ENCODE results near the gene PDIA2.
"Not testable (repeated sequence)": the region's sequence is repeated elsewhere in the genome, so short reads cannot be mapped to it uniquely, and the experiment has no call there.

PDIA2 gene

DNA sequence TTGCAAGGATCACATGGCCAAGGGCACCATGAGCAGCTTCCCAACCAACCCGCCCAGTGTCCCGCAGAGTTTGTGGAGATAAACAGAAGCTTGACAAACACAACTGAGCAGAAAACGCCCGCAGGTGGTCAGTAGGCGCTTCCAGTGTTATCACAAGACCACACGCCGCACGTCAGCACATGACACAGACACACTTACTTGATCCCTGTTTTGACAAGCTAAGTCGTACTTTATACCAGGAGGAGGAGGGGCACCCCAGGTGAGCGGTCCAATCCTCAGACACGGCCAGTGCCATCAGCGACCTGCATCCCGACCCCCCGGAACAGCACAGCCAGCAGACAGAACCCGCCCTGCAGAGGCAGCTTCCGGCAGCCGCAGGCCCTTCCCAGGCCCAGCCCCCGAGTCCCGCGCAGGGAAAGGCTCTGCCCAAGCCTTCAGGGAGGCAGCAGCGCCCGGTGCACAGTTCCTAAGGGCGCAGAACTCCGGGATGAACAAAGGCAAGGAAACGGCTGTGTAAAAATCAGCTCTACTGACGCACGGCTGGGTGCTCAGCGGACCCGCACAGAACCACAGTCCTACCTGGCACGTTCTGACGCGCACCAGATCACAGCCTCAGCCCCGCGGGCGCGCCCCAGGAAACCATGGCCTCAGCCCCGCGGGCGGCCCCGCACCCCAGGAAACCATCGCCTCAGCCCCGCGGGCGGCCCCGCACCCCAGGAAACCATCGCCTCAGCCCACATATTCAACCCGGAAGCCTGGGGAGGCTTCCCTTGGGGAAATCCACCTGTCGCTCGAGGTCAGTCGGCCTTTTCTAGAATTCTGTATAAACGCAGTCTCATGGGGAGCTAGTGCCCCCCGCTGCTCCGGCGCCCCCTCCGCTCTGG lies 41.7 kb downstream of the PDIA2 start:
- peaks cover 0 to 7% (median 3%) of the 10 kb centered on the region in 4 experiments for H3K36me3 ChIP-seq (ENCODE audit: control insufficient read depth in 4 of 4, insufficient read depth in 4 of 4, low read length in 3 of 4)
- H3K27me3 ChIP-seq (replicated peaks in 2 of 5; ENCODE audit: control insufficient read depth in 4 of 5, insufficient read depth in 5 of 5, low read length in 4 of 5): no peaks in the 10 kb centered on the region
- ChIA-PET POLR2A (interaction anchor here (0.5 to 2.3 kb wide), 7 partner anchors 12 to 111 kb away, joined by 3 to 8 read pairs (median 3); partner anchors contain the start of genes DECR2, FAM234A and LUC7L), CTCF (interaction anchor here (0.7 to 1.7 kb wide), 7 partner anchors 8 to 90 kb away, joined by 3 to 4 read pairs (median 3); partner anchors contain the start of gene FAM234A)
- no peaks in the 10 kb centered on the region for H3K9me3 ChIP-seq (ENCODE audit: control extremely low read depth in 1 of 5, control insufficient read depth in 4 of 5, insufficient read depth in 2 of 5, low read depth in 1 of 5, low read length in 4 of 5)
- H3K4me1 ChIP-seq (ENCODE audit: control extremely low read depth in 1 of 4, control insufficient read depth in 4 of 4, insufficient read depth in 4 of 4, low read length in 3 of 4): peaks cover 1 to 44% (median 34%) of the 10 kb centered on the region in 4 experiments
- H3K27ac ChIP-seq (ENCODE audit: insufficient read depth in 1 of 2, low read depth in 1 of 2, low read length in 2 of 2, poor library complexity in 1 of 2, severe bottlenecking in 2 of 2): peak overlapping the region in 1 of 2 experiments; percentile 58
- H3K4me3 ChIP-seq (ENCODE audit: control insufficient read depth in 1 of 7, extremely low read depth in 1 of 7, insufficient read depth in 4 of 7, low read depth in 2 of 7, low read length in 6 of 7): peak overlapping the region; percentile 15 to 70 (median 57)
- DNase-seq: peak; percentile 58 to 85 (median 77)
- 9% methylated on average over 50 of the region's 55 CpGs for WGBS (ENCODE audit: insufficient coverage)

DNA sequence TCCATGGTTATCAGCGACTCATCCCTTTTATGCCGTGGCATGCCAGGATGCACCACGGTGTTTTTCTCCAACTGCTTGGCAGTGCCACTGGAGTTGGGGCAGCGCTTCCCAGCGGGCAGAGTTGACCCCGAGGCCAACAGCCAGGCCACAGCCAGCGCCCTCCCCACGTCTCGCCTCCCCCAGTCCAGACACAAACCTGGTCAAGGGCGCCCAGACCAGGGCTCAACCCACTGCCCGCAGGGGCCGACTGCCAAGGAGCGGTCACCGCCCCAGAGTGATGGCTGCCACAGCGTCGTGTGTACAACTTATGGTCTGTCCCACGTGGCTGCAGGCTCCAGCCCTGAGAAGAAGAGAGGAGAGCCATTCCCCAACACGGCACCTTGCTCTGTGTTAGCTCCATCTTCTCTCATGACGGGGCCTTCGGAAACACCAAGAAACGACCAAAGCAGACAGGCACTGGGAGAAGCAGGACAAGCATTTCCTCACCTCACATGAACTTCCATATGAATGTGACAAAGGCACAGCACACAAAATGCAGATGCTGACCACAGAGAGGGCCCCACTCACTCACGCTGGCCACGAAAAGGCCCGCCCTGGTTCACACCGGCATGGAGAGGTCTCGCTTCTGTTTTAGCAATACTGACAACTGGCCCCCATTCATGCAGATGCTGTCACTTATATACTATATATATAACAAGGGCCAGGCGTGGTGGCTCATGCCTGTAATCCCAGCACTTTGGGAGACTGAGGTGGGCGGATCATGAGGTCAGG lies 42.6 kb downstream of the PDIA2 start:
- WGBS (ENCODE audit: insufficient coverage): 67% methylated on average over 23 of the region's 28 CpGs
- peaks cover 1 to 45% (median 33%) of the 10 kb centered on the region in 4 experiments for H3K4me1 ChIP-seq (ENCODE audit: control extremely low read depth in 1 of 4, control insufficient read depth in 4 of 4, insufficient read depth in 4 of 4, low read length in 3 of 4)
- peak overlapping the region in 6 of 7 experiments; percentile 29 to 70 (median 60) for H3K4me3 ChIP-seq (ENCODE audit: control insufficient read depth in 1 of 7, extremely low read depth in 1 of 7, insufficient read depth in 4 of 7, low read depth in 2 of 7, low read length in 6 of 7)
- peaks cover 0 to 4% (median 1%) of the 10 kb centered on the region in 4 experiments for H3K36me3 ChIP-seq (ENCODE audit: control insufficient read depth in 4 of 4, insufficient read depth in 4 of 4, low read length in 3 of 4)
- H3K27ac ChIP-seq (ENCODE audit: insufficient read depth in 1 of 2, low read depth in 1 of 2, low read length in 2 of 2, poor library complexity in 1 of 2, severe bottlenecking in 2 of 2): peak overlapping the region in 1 of 2 experiments; percentile 58
- ChIA-PET POLR2A (interaction anchor here (0.9 to 2.3 kb wide), 5 partner anchors 11 to 96 kb away, joined by 3 to 8 read pairs (median 3); partner anchors contain the start of genes FAM234A and LUC7L), CTCF (interaction anchor here (0.7 to 1.5 kb wide), 6 partner anchors 9 to 91 kb away, joined by 3 to 4 read pairs (median 3); partner anchors contain the start of gene FAM234A)
- no peaks in the 10 kb centered on the region for H3K27me3 ChIP-seq (replicated peaks in 2 of 5; ENCODE audit: control insufficient read depth in 4 of 5, insufficient read depth in 5 of 5, low read length in 4 of 5)
- no peak for DNase-seq
- H3K9me3 ChIP-seq (ENCODE audit: control extremely low read depth in 1 of 5, control insufficient read depth in 4 of 5, insufficient read depth in 2 of 5, low read depth in 1 of 5, low read length in 4 of 5): no peaks in the 10 kb centered on the region

DNA sequence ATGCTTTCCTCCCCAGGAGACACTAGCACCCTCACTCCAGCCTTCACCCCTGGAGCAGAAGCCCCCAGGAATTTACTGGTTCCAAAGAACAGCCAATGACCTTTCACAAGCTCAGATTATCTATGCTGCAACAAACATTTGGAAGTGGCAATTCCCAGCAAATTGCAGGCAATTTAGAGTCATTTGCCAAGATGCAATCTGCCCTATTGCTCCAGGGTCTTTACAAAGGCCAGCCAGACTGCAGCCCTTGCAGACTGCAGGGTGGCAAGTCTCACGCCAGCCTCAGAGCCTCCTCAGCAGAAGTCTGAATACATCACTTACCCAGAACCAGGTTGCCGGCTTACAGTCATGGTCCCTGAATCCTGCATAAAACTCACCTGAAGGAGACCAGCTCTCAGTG lies 47.8 kb downstream of the PDIA2 start:
- H3K4me3 ChIP-seq (ENCODE audit: control insufficient read depth in 1 of 7, extremely low read depth in 1 of 7, insufficient read depth in 4 of 7, low read depth in 2 of 7, low read length in 6 of 7): no peak overlapping the region
- POLR2A ChIA-PET: no interaction called here
- H3K27me3 ChIP-seq (replicated peaks in 2 of 5; ENCODE audit: control insufficient read depth in 4 of 5, insufficient read depth in 5 of 5, low read length in 4 of 5): no peaks in the 10 kb centered on the region
- H3K27ac ChIP-seq (ENCODE audit: insufficient read depth in 1 of 2, low read depth in 1 of 2, low read length in 2 of 2, poor library complexity in 1 of 2, severe bottlenecking in 2 of 2): no peak overlapping the region
- 88% methylated on average over 2 of the region's 2 CpGs for WGBS (ENCODE audit: insufficient coverage)
- peaks cover 0 to 49% (median 31%) of the 10 kb centered on the region in 4 experiments for H3K4me1 ChIP-seq (ENCODE audit: control extremely low read depth in 1 of 4, control insufficient read depth in 4 of 4, insufficient read depth in 4 of 4, low read length in 3 of 4)
- CTCF ChIA-PET: interaction anchor here (1.3 kb wide), 1 partner anchor 18 kb away, joined by 5 read pairs; no protein-coding TSS in a partner anchor
- H3K9me3 ChIP-seq (ENCODE audit: control extremely low read depth in 1 of 5, control insufficient read depth in 4 of 5, insufficient read depth in 2 of 5, low read depth in 1 of 5, low read length in 4 of 5): no peaks in the 10 kb centered on the region
- DNase-seq: no peak
- no peaks in the 10 kb centered on the region for H3K36me3 ChIP-seq (ENCODE audit: control insufficient read depth in 4 of 4, insufficient read depth in 4 of 4, low read length in 3 of 4)

DNA sequence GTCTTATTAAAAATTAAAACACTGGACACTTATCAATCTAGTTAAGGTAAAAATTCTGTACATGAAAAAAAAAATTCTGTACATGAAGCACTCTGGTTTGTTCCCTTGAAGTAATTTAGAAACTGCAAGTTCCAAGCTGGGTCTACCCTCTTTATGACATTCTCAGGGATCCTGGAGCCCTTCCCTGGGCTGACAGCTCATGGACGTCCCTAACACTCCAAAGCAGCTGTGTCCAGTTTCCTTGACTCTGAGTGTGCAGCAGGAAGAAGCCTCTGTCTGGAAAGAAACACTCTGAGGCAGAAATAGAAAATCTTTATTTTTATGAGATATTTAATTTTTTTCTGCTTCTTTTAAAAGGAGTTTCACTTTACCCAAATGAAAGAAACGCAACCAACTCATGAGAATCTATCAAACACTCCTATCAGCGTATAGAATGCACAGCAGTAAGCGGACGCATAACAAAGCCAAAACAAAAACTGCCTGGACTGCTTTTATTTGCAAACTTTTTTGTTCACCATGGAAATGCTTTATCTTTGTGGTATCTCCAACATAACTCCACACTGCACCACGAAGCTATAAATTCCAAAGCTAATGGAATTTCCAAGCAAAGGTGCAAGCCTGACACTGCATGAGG lies 48.3 kb downstream of the PDIA2 start:
- H3K27ac ChIP-seq (ENCODE audit: insufficient read depth in 1 of 2, low read depth in 1 of 2, low read length in 2 of 2, poor library complexity in 1 of 2, severe bottlenecking in 2 of 2); H3K4me3 ChIP-seq (ENCODE audit: control insufficient read depth in 1 of 7, extremely low read depth in 1 of 7, insufficient read depth in 4 of 7, low read depth in 2 of 7, low read length in 6 of 7); H3K36me3 ChIP-seq (ENCODE audit: control insufficient read depth in 4 of 4, insufficient read depth in 4 of 4, low read length in 3 of 4); H3K27me3 ChIP-seq (replicated peaks in 2 of 5; ENCODE audit: control insufficient read depth in 4 of 5, insufficient read depth in 5 of 5, low read length in 4 of 5); H3K9me3 ChIP-seq (ENCODE audit: control extremely low read depth in 1 of 5, control insufficient read depth in 4 of 5, insufficient read depth in 2 of 5, low read depth in 1 of 5, low read length in 4 of 5): not testable (repeated sequence)
- POLR2A ChIA-PET: interaction anchor here (0.6 kb wide), 2 partner anchors 20 to 116 kb away, joined by 3 to 4 read pairs; no protein-coding TSS in a partner anchor
- WGBS (ENCODE audit: insufficient coverage): 79% methylated on average over 3 of the region's 6 CpGs
- peak in 2 of 3 donors; percentile 44 to 57 for DNase-seq
- H3K4me1 ChIP-seq (ENCODE audit: control extremely low read depth in 1 of 4, control insufficient read depth in 4 of 4, insufficient read depth in 4 of 4, low read length in 3 of 4): peaks cover 0 to 47% (median 29%) of the 10 kb centered on the region in 4 experiments
- CTCF ChIA-PET: interaction anchor here (1.3 kb wide), 1 partner anchor 17 kb away, joined by 5 read pairs; no protein-coding TSS in a partner anchor

DNA sequence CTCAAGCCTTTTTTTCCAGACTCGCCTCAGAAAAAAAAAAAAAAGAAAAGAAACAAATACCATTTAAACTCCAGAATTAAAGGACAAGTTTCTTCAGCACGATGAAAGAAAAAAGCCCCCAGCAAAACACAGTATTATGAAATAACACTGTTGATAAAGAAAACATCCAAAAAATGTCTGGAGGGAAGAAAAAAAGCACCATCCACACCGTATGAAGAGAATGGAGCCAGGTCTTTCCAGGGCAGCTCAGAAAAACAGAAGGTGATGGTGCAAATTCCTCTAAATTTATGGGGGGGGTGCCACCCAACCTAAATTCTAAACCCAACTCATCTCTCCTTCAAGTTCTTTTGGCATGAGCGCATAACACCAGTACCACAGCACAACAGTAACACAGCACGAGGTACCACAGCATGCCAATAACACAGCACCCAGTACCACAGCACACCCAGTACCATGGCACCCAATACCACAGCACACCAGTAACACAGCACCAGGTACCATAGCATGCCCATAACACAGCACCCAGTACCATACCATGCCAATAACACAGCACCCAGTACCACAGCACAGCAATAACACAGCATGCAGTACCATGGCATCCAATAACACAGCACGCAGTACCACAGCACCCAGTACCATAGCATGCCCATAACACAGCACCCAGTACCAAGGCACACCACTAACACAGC lies 50.6 kb downstream of the PDIA2 start:
- H3K4me1 ChIP-seq (ENCODE audit: control extremely low read depth in 1 of 4, control insufficient read depth in 4 of 4, insufficient read depth in 4 of 4, low read length in 3 of 4): peaks cover 0 to 48% (median 27%) of the 10 kb centered on the region in 4 experiments
- POLR2A ChIA-PET: interaction anchor here (0.5 kb wide), 1 partner anchor 77 kb away, joined by 3 read pairs; no protein-coding TSS in a partner anchor
- no peaks in the 10 kb centered on the region for H3K9me3 ChIP-seq (ENCODE audit: control extremely low read depth in 1 of 5, control insufficient read depth in 4 of 5, insufficient read depth in 2 of 5, low read depth in 1 of 5, low read length in 4 of 5)
- DNase-seq: no peak
- 100% methylated on average over 3 of the region's 6 CpGs for WGBS (ENCODE audit: insufficient coverage)
- H3K27me3 ChIP-seq (replicated peaks in 2 of 5; ENCODE audit: control insufficient read depth in 4 of 5, insufficient read depth in 5 of 5, low read length in 4 of 5): no peaks in the 10 kb centered on the region
- CTCF ChIA-PET: no interaction called here
- H3K4me3 ChIP-seq (ENCODE audit: control insufficient read depth in 1 of 7, extremely low read depth in 1 of 7, insufficient read depth in 4 of 7, low read depth in 2 of 7, low read length in 6 of 7): no peak overlapping the region
- H3K36me3 ChIP-seq (ENCODE audit: control insufficient read depth in 4 of 4, insufficient read depth in 4 of 4, low read length in 3 of 4): no peaks in the 10 kb centered on the region
- H3K27ac ChIP-seq (ENCODE audit: insufficient read depth in 1 of 2, low read depth in 1 of 2, low read length in 2 of 2, poor library complexity in 1 of 2, severe bottlenecking in 2 of 2): no peak overlapping the region

DNA sequence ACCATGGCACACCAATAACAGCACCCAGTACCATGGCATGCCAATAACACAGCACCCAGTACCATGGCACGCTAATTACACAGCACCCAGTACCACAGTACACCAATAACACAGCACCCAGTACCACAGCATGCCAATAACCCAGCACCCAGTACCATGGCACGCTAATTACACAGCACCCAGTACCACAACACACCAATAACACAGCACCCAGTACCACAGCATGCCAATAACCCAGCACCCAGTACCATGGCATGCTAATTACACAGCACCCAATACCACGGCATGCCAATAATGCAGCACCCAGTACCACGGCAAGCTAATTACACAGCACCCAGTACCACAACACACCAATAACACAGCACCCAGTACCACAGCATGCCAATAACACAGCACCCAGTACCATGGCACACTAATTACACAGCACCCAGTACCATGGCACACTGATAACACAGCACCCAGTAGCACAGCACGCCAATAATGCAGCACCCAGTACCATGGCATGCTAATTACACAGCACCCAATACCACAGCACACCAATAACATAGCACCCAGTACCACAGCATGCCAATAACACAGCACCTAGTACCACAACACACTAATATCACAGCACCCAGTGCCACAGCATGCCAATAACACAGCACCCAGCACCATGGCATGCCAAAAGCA lies 51.3 kb downstream of the PDIA2 start:
- DNase-seq; H3K27me3 ChIP-seq (replicated peaks in 2 of 5; ENCODE audit: control insufficient read depth in 4 of 5, insufficient read depth in 5 of 5, low read length in 4 of 5); H3K9me3 ChIP-seq (ENCODE audit: control extremely low read depth in 1 of 5, control insufficient read depth in 4 of 5, insufficient read depth in 2 of 5, low read depth in 1 of 5, low read length in 4 of 5); H3K36me3 ChIP-seq (ENCODE audit: control insufficient read depth in 4 of 4, insufficient read depth in 4 of 4, low read length in 3 of 4); H3K4me3 ChIP-seq (ENCODE audit: control insufficient read depth in 1 of 7, extremely low read depth in 1 of 7, insufficient read depth in 4 of 7, low read depth in 2 of 7, low read length in 6 of 7); H3K27ac ChIP-seq (ENCODE audit: insufficient read depth in 1 of 2, low read depth in 1 of 2, low read length in 2 of 2, poor library complexity in 1 of 2, severe bottlenecking in 2 of 2); CTCF ChIA-PET; POLR2A ChIA-PET: not testable (repeated sequence)
- WGBS (ENCODE audit: insufficient coverage): 92% methylated on average over 2 of the region's 5 CpGs
- peaks cover 0 to 47% (median 26%) of the 10 kb centered on the region in 4 experiments for H3K4me1 ChIP-seq (ENCODE audit: control extremely low read depth in 1 of 4, control insufficient read depth in 4 of 4, insufficient read depth in 4 of 4, low read length in 3 of 4)

Data from common myeloid progenitor, CD34-positive (primary cell).